ENCODE results near the gene CALCB. TPM values are rescaled to one million over a fixed set of nuclear protein-coding genes. Genes with fewer than 3 reads are reported as not detected.

Gene CALCB
- total RNA-seq, 1 donor from 2014 or later: not detected

- no peak for DNase-seq
- Histone ChIP-seq H3K27ac (replicated peaks) (no peak overlapping the region), H3K4me1 (peaks cover 10% of the 10 kb centered on the region), H3K9me3 (replicated peaks) (no peaks in the 10 kb centered on the region), H3K27me3 (ENCODE audit: low read depth) (peaks cover 39% of the 10 kb centered on the region), H3K36me3 (no peaks in the 10 kb centered on the region), H3K4me3 (no peak overlapping the region)
- intact Hi-C loops (cut with micrococcal nuclease): no loop called here
- TF ChIP-seq CTCF (IDR thresholded peaks at IDR 0.05; ENCODE audit: borderline replicate concordance): no peak
These were observed 40.0 kb downstream of the CALCB start for GRCh38 chr11:15113381-15113780.

GRCh38 chr11:15114501-15115475, 41.4 kb downstream of the CALCB start, which contains the start of gene INSC:
INSC (plus strand) TSS chr11:15114923; CDS start chr11:15149175, 34,252 bp downstream.
- Histone ChIP-seq H3K27ac (replicated peaks) (peak within 1 kb of the TSS; percentile 27), H3K36me3 (no peaks in the 10 kb centered on the region)

GRCh38 chr11:15115686-15116085, 42.3 kb downstream of the CALCB start:
- peaks cover 48% of the 10 kb centered on the region for H3K27me3 ChIP-seq (ENCODE audit: low read depth)
- no peak for DNase-seq
- H3K4me3 ChIP-seq: peak overlapping the region; percentile 59
- intact Hi-C loops (cut with micrococcal nuclease): no loop called here
- H3K36me3 ChIP-seq: no peaks in the 10 kb centered on the region
- no peaks in the 10 kb centered on the region for H3K9me3 ChIP-seq (replicated peaks)
- H3K4me1 ChIP-seq: peaks cover 10% of the 10 kb centered on the region
- no peak overlapping the region for H3K27ac ChIP-seq (replicated peaks)
- no peak for TF ChIP-seq CTCF (IDR thresholded peaks at IDR 0.05; ENCODE audit: borderline replicate concordance)

More at GRCh38 chr11:15114501-15115475, 41.4 kb downstream of the CALCB start, which contains the start of gene INSC:
- intact Hi-C loops (cut with micrococcal nuclease): no loop called here
- peak; percentile 18 for DNase-seq
- no peak for TF ChIP-seq CTCF (IDR thresholded peaks at IDR 0.05; ENCODE audit: borderline replicate concordance)
- Histone ChIP-seq H3K27me3 (ENCODE audit: low read depth) (peaks cover 48% of the 10 kb centered on the region), H3K9me3 (replicated peaks) (no peaks in the 10 kb centered on the region), H3K4me3 (peak within 1 kb of the TSS; percentile 59), H3K4me1 (peaks cover 10% of the 10 kb centered on the region)

- intact Hi-C loops (cut with micrococcal nuclease): no loop called here
These were observed 44.4 kb downstream of the CALCB start for GRCh38 chr11:15117751-15118150.

GRCh38 chr11:15118431-15118830, 45.0 kb downstream of the CALCB start:
- H3K4me1 ChIP-seq: peaks cover 15% of the 10 kb centered on the region
- no peaks in the 10 kb centered on the region for H3K36me3 ChIP-seq
- no peak for DNase-seq
- H3K27ac ChIP-seq (replicated peaks): no peak overlapping the region
- no peaks in the 10 kb centered on the region for H3K9me3 ChIP-seq (replicated peaks)
- intact Hi-C loops (cut with micrococcal nuclease): no loop called here
- peaks cover 48% of the 10 kb centered on the region for H3K27me3 ChIP-seq (ENCODE audit: low read depth)
- no peak overlapping the region for H3K4me3 ChIP-seq
- TF ChIP-seq CTCF (IDR thresholded peaks at IDR 0.05; ENCODE audit: borderline replicate concordance): no peak

More at GRCh38 chr11:15117751-15118150, 44.4 kb downstream of the CALCB start:
- Histone ChIP-seq H3K9me3 (replicated peaks) (no peaks in the 10 kb centered on the region), H3K36me3 (no peaks in the 10 kb centered on the region), H3K4me3 (no peak overlapping the region), H3K27ac (replicated peaks) (no peak overlapping the region), H3K27me3 (ENCODE audit: low read depth) (peaks cover 48% of the 10 kb centered on the region), H3K4me1 (peaks cover 15% of the 10 kb centered on the region)
- no peak for DNase-seq
- TF ChIP-seq CTCF (IDR thresholded peaks at IDR 0.05; ENCODE audit: borderline replicate concordance): no peak
